ENCODE measurements around the gene EXOSC3. TPM values are rescaled to one million over a fixed set of nuclear protein-coding genes. Genes with fewer than 3 reads are reported as not detected.

EXOSC3 gene
- total RNA-seq, 2 experiments from 2014 or later: 111 to 126 TPM

DNA sequence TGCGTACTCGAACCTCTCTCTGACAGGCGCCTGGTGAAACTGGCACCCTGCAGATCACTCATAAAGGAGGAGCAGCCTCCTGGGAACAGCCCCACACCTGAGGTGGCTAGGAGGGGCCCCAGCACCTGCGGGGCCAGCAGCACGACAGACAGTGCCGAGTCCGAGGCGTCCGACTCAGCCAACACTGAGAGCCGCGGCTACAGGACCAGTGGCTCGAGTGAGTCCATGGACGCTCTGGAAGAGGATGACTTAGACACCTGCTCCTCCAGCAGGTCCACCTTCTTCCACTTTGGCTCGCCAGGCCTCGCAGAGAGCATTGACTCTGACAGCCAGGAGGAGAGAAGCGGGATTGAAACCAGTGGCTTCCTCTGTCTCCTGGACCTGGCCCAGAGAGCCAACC lies 44.7 kb downstream of the EXOSC3 start:
- POLR2A ChIA-PET: no interaction called here
- intact Hi-C loops (cut with micrococcal nuclease): loop anchor here (10.0 kb wide), 1 partner anchor 115 kb away; no protein-coding TSS in a partner anchor

DNA sequence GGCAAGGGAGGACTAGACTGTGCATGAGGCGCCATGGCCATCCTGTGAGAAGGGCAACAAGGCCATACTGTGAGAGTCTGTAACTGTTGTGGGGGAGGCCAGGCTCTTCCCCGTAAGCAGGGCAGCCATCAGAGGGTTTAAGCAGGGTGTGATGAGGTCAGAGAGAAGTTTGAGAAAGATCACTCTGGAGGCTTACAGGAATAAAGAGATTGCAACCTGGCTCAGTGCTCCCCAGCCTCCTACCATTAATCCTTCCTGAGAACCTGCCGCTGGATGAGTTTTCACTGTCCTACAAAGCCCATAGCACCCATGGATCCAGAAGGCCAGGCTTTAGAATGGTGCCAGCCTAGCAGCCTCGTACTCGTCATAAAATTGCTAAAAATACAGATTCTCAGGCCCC lies 45.6 kb downstream of the EXOSC3 start:
- Mint-ChIP-seq H3K36me3 (ENCODE audit: low read depth) (no peaks in the 10 kb centered on the region), H3K27me3 (no peaks in the 10 kb centered on the region), H3K4me1 (ENCODE audit: low read depth) (no peaks in the 10 kb centered on the region), H3K4me3 (no peak overlapping the region), H3K27ac (no peak overlapping the region), H3K9me3 (no peaks in the 10 kb centered on the region)
- ChIA-PET CTCF (no interaction called here), POLR2A (no interaction called here)
- TF ChIP-seq CTCF (IDR thresholded peaks at IDR 0.05): no peak
- intact Hi-C loops (cut with micrococcal nuclease): no loop called here
- ATAC-seq (no peak), DNase-seq (no peak)

More for the DNA sequence above, 44.7 kb downstream of the EXOSC3 start:
- no peak overlapping the region for H3K4me3 Mint-ChIP-seq
- H3K27ac Mint-ChIP-seq: no peak overlapping the region
- ATAC-seq: no peak
- no peaks in the 10 kb centered on the region for H3K9me3 Mint-ChIP-seq
- H3K4me1 Mint-ChIP-seq (ENCODE audit: low read depth): no peaks in the 10 kb centered on the region
- DNase-seq: no peak
- H3K27me3 Mint-ChIP-seq: no peaks in the 10 kb centered on the region
- H3K36me3 Mint-ChIP-seq (ENCODE audit: low read depth): no peaks in the 10 kb centered on the region
- CTCF ChIA-PET: no interaction called here
- TF ChIP-seq CTCF (IDR thresholded peaks at IDR 0.05): no peak

DNA sequence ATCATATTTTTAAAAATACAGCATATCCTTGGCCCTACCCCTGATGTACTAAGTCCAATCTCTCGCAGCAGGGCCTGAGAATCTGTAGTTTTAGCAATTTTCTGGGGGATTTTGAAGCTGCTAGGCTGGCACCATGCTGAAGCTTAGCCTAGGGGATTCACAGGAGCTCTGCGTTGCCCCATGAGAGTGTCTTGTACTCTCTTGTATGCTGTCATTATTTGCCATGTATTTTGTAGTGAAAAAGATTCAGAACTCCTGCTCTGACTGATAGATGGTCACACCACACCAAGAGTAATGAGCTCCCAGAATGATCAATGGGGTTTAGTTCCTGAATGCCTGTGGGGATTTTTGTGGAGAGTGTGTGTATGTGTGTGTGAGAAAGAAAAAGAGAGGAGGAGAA lies 51.9 kb downstream of the EXOSC3 start:
- Mint-ChIP-seq H3K9me3 (no peaks in the 10 kb centered on the region), H3K4me1 (ENCODE audit: low read depth) (no peaks in the 10 kb centered on the region), H3K27ac (no peak overlapping the region), H3K4me3 (no peak overlapping the region), H3K27me3 (peaks cover 5% of the 10 kb centered on the region), H3K36me3 (ENCODE audit: low read depth) (no peaks in the 10 kb centered on the region)
- DNase-seq (no peak), ATAC-seq (no peak)
- no peak for TF ChIP-seq CTCF (IDR thresholded peaks at IDR 0.05)
- ChIA-PET CTCF (interaction anchor here (1.4 kb wide), 1 partner anchor 17 kb away, joined by 4 read pairs; no protein-coding TSS in a partner anchor), POLR2A (no interaction called here)
- intact Hi-C loops (cut with micrococcal nuclease): no loop called here

DNA sequence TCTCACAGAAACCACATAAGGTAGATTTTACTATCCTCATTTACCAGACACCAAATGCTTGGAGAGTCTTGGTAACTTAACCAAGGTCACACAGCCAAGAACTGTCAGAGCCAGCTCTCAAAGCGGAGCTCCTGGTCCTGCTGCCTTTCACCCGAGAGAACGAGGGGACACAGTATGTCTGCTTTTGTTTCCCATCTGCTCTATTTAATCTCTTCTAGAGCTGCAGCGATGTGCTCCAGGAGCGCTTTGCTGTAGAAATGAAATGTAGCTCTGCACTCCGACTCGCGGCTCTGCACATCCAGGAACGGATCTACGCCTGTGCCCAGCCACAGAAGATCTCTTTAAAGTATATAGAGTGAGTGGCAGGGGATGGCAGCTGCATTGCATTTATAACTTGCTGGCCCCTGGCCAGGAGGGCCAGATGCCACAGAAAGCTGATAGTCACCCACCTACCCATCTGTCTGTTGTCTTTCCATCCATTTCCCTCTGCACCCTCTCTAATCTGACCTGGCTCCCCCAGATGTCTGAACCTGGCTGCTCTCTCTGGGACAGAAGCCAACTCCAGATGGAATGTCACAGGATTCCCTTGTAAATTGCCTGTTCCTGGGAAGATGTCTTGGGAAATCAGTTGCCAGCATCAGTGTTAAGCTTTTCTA lies 52.6 kb downstream of the EXOSC3 start:
- no peak for ATAC-seq
- no peak for TF ChIP-seq CTCF (IDR thresholded peaks at IDR 0.05)
- intact Hi-C loops (cut with micrococcal nuclease): no loop called here
- CTCF ChIA-PET: interaction anchor here (1.4 kb wide), 1 partner anchor 17 kb away, joined by 4 read pairs; no protein-coding TSS in a partner anchor
- POLR2A ChIA-PET: no interaction called here
- H3K9me3 Mint-ChIP-seq: no peaks in the 10 kb centered on the region
- DNase-seq: no peak
- H3K4me3 Mint-ChIP-seq: no peak overlapping the region
- H3K4me1 Mint-ChIP-seq (ENCODE audit: low read depth): no peaks in the 10 kb centered on the region
- no peak overlapping the region for H3K27ac Mint-ChIP-seq
- H3K27me3 Mint-ChIP-seq: peaks cover 5% of the 10 kb centered on the region
- no peaks in the 10 kb centered on the region for H3K36me3 Mint-ChIP-seq (ENCODE audit: low read depth)

- Mint-ChIP-seq H3K27ac (no peak overlapping the region), H3K4me3 (no peak overlapping the region), H3K27me3 (peaks cover 10% of the 10 kb centered on the region), H3K36me3 (ENCODE audit: low read depth) (no peaks in the 10 kb centered on the region), H3K4me1 (ENCODE audit: low read depth) (no peaks in the 10 kb centered on the region), H3K9me3 (no peaks in the 10 kb centered on the region)
- ATAC-seq: no peak
- no peak for DNase-seq
- ChIA-PET POLR2A (no interaction called here), CTCF (no interaction called here)
- no peak for TF ChIP-seq CTCF (IDR thresholded peaks at IDR 0.05)
- intact Hi-C loops (cut with micrococcal nuclease): no loop called here
Observed at GRCh38 chr9:37730839-37731238, 54.0 kb downstream of the EXOSC3 start.

Measured in activated CD8-positive, alpha-beta T cell treated with anti-CD3 and anti-CD28 coated beads for 36 hours (primary cell).